Transverse colon (tissue), 4 donors: Measurements from ENCODE around the gene CPOX. TPM values are rescaled to one million over a fixed set of nuclear protein-coding genes. Genes with fewer than 3 reads are reported as not detected.

Source experiments
- DNase-seq: peaks from one replicate; pipeline ENCODE4 v3.0.0-alpha.2; 2019
- H3K27ac ChIP-seq, 4 donors: fragments of 200-600 bp; sonication (generic); 2 replicates each; pipeline ENCODE4 v1.5.1; 2016 to 2018; ENCODE audit warnings: inconsistent platforms in 4 of 4
- H3K27me3 ChIP-seq: fragments of 200-600 bp; sonication (generic); 2 replicates; pipeline ENCODE4 v1.5.1; 2017; ENCODE audit warnings: inconsistent platforms
- H3K36me3 ChIP-seq, 4 donors: fragments of 200-600 bp; sonication (generic); 2 replicates each; pipeline ENCODE4 v1.5.1; 2017 to 2019; ENCODE audit warnings: inconsistent platforms in 4 of 4
- H3K4me1 ChIP-seq, 4 donors: fragments of 200-600 bp; sonication (generic); 2 replicates each; pipeline ENCODE4 v1.5.1; 2017 to 2020; ENCODE audit warnings: inconsistent platforms in 4 of 4
- H3K4me3 ChIP-seq, 4 donors: fragments of 200-600 bp; sonication (generic); 1 replicate in 1 of 4; 2 replicates in 3 of 4; pipeline versions ENCODE4 v1.5.1 to v1.6.1; 2017 to 2019; ENCODE audit warnings: inconsistent platforms in 4 of 4
- H3K9me3 ChIP-seq, 2 donors: fragments of 200-600 bp; sonication (generic); 2 replicates each; pipeline ENCODE4 v1.5.1; 2017 to 2019; ENCODE audit warnings: inconsistent platforms in 2 of 2
- CTCF ChIP-seq, 5 experiments: fragments of 200-600 bp in 3 of 5; fragments of 450-650 bp in 2 of 5; sonication (generic) in 3 of 5; IDR thresholded peaks; 1 replicate in 2 of 5; 2 replicates in 3 of 5; pipeline ENCODE4 v1.5.1; 2016 to 2017; ENCODE audit warnings: antibody characterized with exemption in 5 of 5, inconsistent platforms in 3 of 5, mild to moderate bottlenecking in 2 of 5, moderate library complexity in 1 of 5
- EP300 ChIP-seq: sonication (generic); formaldehyde crosslinking; IDR thresholded peaks from one replicate; pipeline ENCODE4 v1.6.1; 2017; ENCODE audit warnings: antibody characterized with exemption, low read depth
- POLR2A ChIP-seq: fragments of 450-650 bp; IDR thresholded peaks from one replicate; pipeline ENCODE4 v1.6.1; 2016; ENCODE audit warnings: antibody characterized with exemption, mild to moderate bottlenecking, moderate library complexity
- POLR2AphosphoS5 ChIP-seq, 3 donors: sonication (generic); formaldehyde crosslinking; IDR thresholded peaks; one replicate each; pipeline ENCODE4 v1.6.1; 2016; ENCODE audit warnings: antibody characterized with exemption in 3 of 3
- WGBS, 2 donors: methylation state at CpG; one replicate each; pipeline ENCODE4 v1.1.5; 2018; ENCODE audit warnings: low coverage in 1 of 2; 5-methylcytosine and 5-hydroxymethylcytosine counted together
- in situ Hi-C, 4 donors: fragments of 200-750 bp; cut with MboI; loops; one replicate each; pipeline versions ENCODE4 v1.15.0 to v1.15.1; 2017; ENCODE audit warnings: low sequenced_read_pairs in 3 of 4, low pct_ligation_motif_present in 1 of 4, low pct_unique_long_range_greater_than_20kb in 1 of 4
- intact Hi-C: fragments of 100-400 bp; cut with DNase I; formaldehyde crosslinking; loops from one replicate; pipeline ENCODE4 v1.15.1; 2023; ENCODE audit warnings: low total_unique reads
- total RNA-seq, 4 donors: library from RNA; depleted of rRNA; stranded (reverse); fragments of >200 nt; gene quantifications; one replicate each; pipeline ENCODE4 v1.1.0, GENCODE V29; 2016

Gene CPOX
- total RNA-seq, 4 donors from 2014 or later = 17.9 to 30.7 (median 26.3) TPM

- Histone ChIP-seq H3K4me1 (peaks cover 0 to 9% (median 4%) of the 10 kb centered on the region in 4 donors), H3K9me3 (no peaks in the 10 kb centered on the region), H3K4me3 (no peak overlapping the region), H3K36me3 (no peaks in the 10 kb centered on the region), H3K27me3 (no peaks in the 10 kb centered on the region), H3K27ac (no peak overlapping the region)
- WGBS, 2 donors = 14 to 71% methylated on average over 1 to 2 of the region's 2 CpGs
- in situ Hi-C loops = loop anchor here in 2 of 4 donors (5.0 to 25.0 kb wide), 3 partner anchors 214 to 561 kb away; partner anchors contain the start of gene GABRR3 (in 1 of the 2)
- no peak for TF ChIP-seq EP300
- TF ChIP-seq CTCF (IDR thresholded peaks at IDR 0.05) = no peak
- no peak for TF ChIP-seq POLR2AphosphoS5 (IDR thresholded peaks at IDR 0.05)
- no peak for TF ChIP-seq POLR2A
- intact Hi-C loops = no loop called here
- no peak for DNase-seq
Observed at GRCh38 chr3:98598492-98598891, 5.1 kb upstream of the CPOX start.

GRCh38 chr3:98596541-98597500 lies 3.4 kb upstream of the CPOX start:
- WGBS, 2 donors = 14 to 21% methylated on average over 1 of the region's 1 CpG
- Histone ChIP-seq H3K9me3 (no peaks in the 10 kb centered on the region), H3K4me1 (peaks cover 8 to 16% (median 14%) of the 10 kb centered on the region in 4 donors), H3K4me3 (no peak overlapping the region), H3K36me3 (no peaks in the 10 kb centered on the region), H3K27me3 (no peaks in the 10 kb centered on the region), H3K27ac (no peak overlapping the region)
- no peak for DNase-seq
- peak; percentile 57 to 72 (median 69) for TF ChIP-seq CTCF (IDR thresholded peaks at IDR 0.05)
- TF ChIP-seq POLR2AphosphoS5 (IDR thresholded peaks at IDR 0.05) = no peak
- no peak for TF ChIP-seq POLR2A
- TF ChIP-seq EP300 = no peak
- intact Hi-C loops (no loop called here), in situ Hi-C loops (loop anchor here in 2 of 4 donors (5.0 to 25.0 kb wide), 3 partner anchors 215 to 560 kb away; partner anchors contain the start of gene GABRR3 (in 1 of the 2))

GRCh38 chr3:98596087-98596486 lies 2.7 kb upstream of the CPOX start:
- in situ Hi-C loops (loop anchor here in 2 of 4 donors (5.0 to 25.0 kb wide), 3 partner anchors 216 to 559 kb away; partner anchors contain the start of gene GABRR3 (in 1 of the 2)), intact Hi-C loops (no loop called here)
- no peak for DNase-seq

More at GRCh38 chr3:98596087-98596486, 2.7 kb upstream of the CPOX start:
- TF ChIP-seq CTCF (IDR thresholded peaks at IDR 0.05) (no peak), POLR2A (no peak), POLR2AphosphoS5 (IDR thresholded peaks at IDR 0.05) (no peak), EP300 (no peak)
- Histone ChIP-seq H3K27ac (no peak overlapping the region), H3K27me3 (no peaks in the 10 kb centered on the region), H3K9me3 (no peaks in the 10 kb centered on the region), H3K36me3 (no peaks in the 10 kb centered on the region), H3K4me3 (no peak overlapping the region), H3K4me1 (peaks cover 8 to 21% (median 19%) of the 10 kb centered on the region in 4 donors)
